Tibial nerve (tissue), 3 donors: ENCODE results near the gene FBXW11.

Experiments used
- POLR2A ChIP-seq, 2 donors: fragments of 450-650 bp; IDR thresholded peaks; one replicate each; pipeline ENCODE4 v1.6.1; 2017; ENCODE audit warnings: antibody characterized with exemption in 2 of 2, mild to moderate bottlenecking in 2 of 2, moderate library complexity in 2 of 2
- TF ChIP-seq, protein P1 (sequence below), 5 experiments: fragments of 200-600 bp in 3 of 5; fragments of 450-650 bp in 2 of 5; sonication (generic) in 3 of 5; IDR thresholded peaks; one replicate each; pipeline ENCODE4 v1.5.1; 2016 to 2019; ENCODE audit warnings: antibody characterized with exemption in 5 of 5, mild to moderate bottlenecking in 3 of 5, moderate library complexity in 2 of 5

- TF ChIP-seq, protein P1, sequence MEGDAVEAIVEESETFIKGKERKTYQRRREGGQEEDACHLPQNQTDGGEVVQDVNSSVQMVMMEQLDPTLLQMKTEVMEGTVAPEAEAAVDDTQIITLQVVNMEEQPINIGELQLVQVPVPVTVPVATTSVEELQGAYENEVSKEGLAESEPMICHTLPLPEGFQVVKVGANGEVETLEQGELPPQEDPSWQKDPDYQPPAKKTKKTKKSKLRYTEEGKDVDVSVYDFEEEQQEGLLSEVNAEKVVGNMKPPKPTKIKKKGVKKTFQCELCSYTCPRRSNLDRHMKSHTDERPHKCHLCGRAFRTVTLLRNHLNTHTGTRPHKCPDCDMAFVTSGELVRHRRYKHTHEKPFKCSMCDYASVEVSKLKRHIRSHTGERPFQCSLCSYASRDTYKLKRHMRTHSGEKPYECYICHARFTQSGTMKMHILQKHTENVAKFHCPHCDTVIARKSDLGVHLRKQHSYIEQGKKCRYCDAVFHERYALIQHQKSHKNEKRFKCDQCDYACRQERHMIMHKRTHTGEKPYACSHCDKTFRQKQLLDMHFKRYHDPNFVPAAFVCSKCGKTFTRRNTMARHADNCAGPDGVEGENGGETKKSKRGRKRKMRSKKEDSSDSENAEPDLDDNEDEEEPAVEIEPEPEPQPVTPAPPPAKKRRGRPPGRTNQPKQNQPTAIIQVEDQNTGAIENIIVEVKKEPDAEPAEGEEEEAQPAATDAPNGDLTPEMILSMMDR (IDR thresholded peaks at IDR 0.05) = no peak
- no peak for TF ChIP-seq POLR2A (IDR thresholded peaks at IDR 0.05)
Observed at GRCh38 chr5:171946000-171946781, 60.2 kb downstream of the FBXW11 start.
